HG02678 (cell line): ENCODE data around the gene OLIG3.

Source experiments
- ATAC-seq: cut with Tn5 transposase; IDR thresholded peaks from one replicate; pipeline ENCODE4 v1.9.1; 2021; ENCODE audit warnings: mild to moderate bottlenecking, moderate library complexity; ENCODE audit not compliant: unreplicated experiment

Gene OLIG3

GRCh38 chr6:137494281-137494987 lies at the start of gene OLIG3:
OLIG3 (minus strand) TSS chr6:137494394; CDS start chr6:137494170, 224 bp downstream.
- ATAC-seq = no peak

DNA sequence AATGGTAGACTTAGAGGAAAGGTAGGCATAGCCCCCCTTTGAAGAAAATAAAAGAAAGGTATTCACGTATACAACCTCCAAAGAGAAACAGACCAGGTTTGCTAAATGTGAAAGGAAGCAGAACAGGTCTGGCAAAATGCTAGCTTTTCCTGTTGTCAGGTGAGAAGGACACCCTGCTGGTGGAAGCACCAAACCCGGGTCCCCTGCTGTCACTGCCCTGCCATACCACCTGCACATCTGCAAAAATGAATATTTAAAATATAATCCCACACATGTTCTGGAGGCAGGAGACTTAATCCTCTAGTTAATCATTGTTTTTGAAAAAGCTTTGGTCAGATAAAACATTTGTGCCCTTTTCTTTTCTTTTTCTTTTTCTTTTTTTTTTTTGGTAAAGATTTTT lies 48.9 kb upstream of the OLIG3 start:
- ATAC-seq = no peak

DNA sequence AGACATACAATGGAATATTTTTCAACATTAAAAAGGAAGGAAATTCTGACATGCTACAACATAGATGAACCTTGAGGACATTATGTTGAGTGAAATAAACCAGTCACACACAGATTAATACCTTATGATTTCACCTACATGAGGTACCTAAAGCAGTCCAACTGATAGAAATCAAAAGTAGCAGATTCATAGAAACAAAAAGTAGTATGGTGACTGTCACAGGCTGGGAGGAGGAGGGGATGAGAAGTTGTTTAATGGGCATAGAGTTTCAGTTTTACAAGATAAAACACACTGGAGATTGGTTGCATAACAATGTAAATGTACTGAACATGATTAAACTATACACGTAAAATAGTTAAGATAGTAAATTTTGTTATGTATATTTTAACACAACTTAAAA lies 48.5 kb upstream of the OLIG3 start:
- ATAC-seq = no peak

DNA sequence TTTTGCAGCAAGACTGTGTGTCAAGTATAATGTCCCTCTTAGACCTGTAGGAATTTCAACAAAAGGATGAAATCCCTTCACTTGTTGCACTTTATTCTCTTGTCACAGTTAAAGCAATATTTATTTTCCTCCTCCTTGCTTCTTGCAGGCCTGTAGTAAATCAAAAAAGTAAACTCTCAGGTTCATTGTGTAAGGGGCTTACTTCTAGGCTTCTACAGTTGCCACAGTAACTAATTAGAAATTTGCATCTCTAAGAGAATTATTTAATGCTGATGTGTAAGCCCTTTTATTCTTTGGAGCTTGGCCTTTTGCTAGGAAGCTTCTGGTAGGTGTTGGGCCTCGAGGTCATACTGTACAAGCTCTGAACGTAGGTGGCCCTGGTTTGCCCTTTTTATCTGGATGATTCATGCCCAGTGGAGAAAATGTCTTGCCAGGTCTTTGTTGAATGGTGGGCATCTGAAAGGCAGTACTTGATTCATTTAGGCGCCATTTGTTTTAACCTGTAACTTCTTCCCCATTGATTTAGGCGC lies 47.4 kb upstream of the OLIG3 start:
- ATAC-seq = no peak

GRCh38 chr6:137536104-137536773 lies 42.0 kb upstream of the OLIG3 start:
- no peak for ATAC-seq

DNA sequence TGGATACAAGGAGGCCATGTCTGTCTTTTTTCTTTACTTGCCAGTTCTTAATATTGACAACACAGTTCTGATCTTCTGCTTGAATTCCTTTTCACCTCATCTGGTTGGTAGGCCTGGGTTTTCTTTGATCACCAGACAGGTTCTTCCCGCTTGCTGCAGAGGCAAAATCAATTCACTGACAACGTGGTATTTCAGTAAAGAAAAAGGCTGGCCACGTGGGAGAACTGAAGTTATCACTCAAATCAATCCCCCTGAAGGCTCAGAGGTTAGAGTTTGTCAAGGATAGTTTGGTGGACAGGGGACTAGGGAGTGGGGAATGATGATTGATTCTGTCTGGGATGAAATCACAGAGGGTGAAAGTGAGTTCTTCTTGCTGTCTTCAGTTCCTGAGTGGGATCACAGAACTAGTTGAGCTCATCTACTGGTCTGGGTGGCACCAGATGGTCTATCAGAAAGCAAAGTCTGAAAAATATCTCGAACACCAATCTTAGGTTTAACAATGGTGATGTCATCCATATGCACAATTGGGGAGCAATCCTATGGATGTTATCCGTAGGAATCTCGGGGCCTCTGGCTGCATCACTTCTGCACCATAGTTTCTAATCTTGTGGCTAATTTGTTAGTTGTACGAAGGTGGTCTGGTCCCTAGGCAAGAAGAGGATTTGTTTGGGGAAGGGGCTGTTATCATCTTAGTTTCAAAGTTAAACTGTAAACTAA lies 37.3 kb upstream of the OLIG3 start:
- no peak for ATAC-seq

GRCh38 chr6:137530404-137530803 lies 36.2 kb upstream of the OLIG3 start:
- ATAC-seq = no peak

DNA sequence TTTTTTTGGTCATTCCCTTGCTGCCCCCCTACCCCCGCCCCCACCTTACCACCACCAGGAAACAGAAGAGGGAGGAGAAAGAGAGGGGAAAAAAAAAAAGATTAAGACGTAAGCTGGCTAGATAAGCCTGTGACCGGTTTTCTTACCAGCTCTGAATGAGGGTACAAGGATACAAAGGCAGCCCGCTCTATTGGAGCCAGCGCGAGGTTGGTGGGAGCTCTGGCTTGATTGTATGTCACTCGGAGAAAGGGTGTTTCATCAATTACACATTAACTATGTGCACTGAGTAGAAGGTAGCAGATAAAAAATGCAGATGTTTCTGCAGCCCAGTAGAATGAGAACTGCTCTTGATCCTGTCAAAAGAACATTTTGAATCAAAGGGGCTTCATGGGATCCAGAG lies 28.6 kb upstream of the OLIG3 start:
- ATAC-seq = no peak

DNA sequence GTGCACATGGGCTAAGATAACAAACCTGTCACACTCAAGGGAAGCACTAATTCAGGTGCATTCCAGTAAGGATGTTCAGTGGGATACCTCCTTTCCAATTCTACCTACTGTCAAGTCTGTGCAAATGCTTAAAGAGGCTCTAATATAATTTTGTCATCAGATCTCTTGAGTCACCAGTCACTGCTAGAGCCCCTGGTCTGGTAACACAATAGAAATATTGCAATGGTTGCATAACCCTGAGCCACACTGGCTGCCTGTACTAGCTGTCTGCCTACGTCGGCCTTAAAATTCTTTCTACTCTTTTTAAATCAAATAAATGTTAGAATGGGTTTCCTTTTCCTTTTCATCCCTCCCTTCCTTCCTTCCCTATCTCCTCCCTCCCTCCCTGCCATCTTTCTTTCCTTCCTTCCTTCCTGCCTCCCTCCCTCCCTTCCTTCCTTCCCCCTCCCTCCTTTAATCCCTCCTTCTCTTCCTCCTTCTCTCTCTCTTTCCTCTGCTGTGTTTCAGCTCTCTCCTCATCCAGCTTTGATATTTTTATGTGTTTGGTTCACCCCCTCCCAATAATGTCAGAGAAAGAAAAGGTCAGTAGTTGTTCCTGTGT lies 28.1 kb upstream of the OLIG3 start:
- no peak for ATAC-seq

DNA sequence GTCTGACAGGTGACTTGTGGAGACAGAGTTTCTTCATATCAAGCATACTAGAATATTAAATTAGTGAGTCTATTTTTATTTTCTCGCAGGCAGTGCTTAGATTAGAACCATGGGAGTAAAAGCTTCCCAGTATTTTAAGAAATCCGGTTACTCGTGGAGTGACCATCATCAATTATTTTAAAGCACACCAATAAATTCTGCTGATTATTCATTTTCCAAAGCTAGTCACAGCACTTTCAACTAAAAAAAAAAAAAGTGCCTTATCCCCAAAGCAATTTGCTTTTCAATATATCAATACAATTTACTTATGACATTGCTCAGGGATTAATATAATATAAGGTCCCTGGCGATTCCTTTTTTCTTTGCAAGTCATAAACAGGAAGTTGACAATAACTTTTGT lies 26.3 kb upstream of the OLIG3 start:
- ATAC-seq = no peak

GRCh38 chr6:137519629-137520176 lies 25.5 kb upstream of the OLIG3 start:
- no peak for ATAC-seq

DNA sequence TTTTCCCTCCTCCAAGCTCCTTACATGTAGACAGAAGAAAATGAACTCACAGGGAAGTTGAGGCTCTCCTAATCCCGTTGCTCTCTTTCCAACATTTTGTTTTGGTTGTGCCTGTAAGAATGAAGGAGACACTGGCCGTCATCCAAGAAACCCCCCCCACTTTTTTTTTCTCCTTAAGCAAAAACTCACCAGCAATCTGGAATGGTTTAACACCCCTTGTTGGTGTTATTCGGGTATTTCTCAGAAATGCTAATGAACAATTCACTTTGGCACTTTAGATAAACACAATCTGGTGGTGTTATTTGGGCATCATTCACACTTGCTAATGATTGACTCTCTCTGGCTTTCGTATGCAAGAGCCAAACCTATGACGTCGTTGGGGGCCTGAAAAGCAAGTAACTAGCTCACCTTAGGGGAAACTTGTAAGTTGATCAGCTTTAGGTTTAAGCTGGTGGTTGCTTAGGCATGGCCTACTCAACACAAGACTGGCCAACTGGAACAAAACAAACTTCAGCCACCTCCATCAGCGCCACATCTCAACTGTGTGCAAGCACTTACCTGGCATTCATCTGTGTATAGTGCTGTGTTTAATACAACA lies 24.3 kb upstream of the OLIG3 start:
- ATAC-seq = no peak

- no peak for ATAC-seq
Observed at GRCh38 chr6:137514418-137514817, 20.2 kb upstream of the OLIG3 start.

DNA sequence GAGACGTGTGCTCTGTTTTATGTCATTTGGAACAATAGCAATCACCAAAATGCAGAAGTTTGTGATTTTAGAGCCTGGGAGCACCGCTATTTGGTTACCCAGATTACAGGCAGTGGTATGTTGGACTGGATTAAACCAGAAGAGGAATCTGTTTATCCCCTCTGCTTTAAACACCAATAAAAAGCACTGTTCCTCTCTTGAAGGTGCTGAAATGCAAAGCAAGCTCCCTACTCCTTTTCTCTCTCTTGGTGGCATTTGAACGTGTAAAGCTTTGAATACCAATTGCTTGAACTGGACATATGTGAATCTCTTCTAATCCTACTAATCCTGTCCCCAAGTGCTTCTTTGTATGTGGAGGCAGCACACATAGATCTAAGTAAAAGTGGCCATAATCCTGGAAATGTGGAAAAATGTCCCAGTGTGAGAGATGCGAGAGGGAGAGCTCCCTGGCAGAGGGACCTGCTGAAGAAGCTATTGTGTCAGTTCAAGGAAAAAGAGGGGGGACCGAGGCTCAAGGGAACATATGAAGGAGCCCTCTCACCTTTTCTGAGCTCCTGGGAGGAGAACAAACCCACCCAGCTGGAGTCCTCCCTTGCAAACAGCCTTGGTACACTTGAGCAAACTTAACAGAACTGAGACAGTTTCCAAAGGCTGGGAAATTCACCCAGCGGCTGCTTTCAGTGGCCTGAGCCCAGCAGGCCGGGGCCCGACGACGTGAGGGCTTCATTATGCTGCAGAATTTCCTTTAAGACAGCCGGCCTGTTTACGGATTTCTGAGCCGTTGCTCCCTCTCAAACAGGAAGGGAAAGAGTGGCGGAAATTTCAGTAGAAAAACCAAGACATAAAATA lies 18.8 kb upstream of the OLIG3 start:
- no peak for ATAC-seq

GRCh38 chr6:137510923-137511322 lies 16.7 kb upstream of the OLIG3 start:
- ATAC-seq = no peak

DNA sequence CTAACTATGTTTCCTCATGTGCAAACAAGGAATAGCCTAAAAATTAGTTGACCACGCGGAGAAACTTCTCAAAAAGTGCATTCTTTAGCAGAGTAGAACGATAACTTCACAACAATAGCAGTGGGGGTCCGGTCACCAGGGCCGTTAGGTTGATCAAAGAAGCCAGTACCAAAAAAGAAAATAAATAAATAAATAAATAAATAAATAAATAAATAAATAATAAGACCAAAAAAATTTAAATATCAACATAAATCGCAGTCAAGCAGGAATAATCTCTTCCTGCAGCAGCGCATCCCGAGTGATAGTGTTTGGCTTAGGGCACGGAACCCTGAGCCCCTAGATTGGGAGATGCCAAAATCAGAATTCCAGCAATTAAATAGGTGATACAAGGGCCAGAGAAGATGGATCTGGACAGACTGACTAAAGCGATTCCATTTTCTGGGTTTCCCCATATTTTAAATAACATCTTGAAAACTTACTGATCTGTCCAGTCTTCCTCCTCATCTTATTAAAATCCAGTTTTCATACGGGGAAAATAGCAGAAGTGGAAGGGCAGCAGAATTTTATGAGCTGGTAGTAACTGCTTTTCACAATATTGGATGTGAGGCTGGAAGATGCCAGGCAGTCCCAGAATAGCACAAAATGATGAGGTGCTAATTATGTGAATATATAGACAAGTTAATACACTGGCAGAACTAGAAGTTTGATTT lies 4.4 kb upstream of the OLIG3 start:
- ATAC-seq = no peak

- ATAC-seq = no peak
Observed at GRCh38 chr6:137497721-137498463, 3.7 kb upstream of the OLIG3 start.

DNA sequence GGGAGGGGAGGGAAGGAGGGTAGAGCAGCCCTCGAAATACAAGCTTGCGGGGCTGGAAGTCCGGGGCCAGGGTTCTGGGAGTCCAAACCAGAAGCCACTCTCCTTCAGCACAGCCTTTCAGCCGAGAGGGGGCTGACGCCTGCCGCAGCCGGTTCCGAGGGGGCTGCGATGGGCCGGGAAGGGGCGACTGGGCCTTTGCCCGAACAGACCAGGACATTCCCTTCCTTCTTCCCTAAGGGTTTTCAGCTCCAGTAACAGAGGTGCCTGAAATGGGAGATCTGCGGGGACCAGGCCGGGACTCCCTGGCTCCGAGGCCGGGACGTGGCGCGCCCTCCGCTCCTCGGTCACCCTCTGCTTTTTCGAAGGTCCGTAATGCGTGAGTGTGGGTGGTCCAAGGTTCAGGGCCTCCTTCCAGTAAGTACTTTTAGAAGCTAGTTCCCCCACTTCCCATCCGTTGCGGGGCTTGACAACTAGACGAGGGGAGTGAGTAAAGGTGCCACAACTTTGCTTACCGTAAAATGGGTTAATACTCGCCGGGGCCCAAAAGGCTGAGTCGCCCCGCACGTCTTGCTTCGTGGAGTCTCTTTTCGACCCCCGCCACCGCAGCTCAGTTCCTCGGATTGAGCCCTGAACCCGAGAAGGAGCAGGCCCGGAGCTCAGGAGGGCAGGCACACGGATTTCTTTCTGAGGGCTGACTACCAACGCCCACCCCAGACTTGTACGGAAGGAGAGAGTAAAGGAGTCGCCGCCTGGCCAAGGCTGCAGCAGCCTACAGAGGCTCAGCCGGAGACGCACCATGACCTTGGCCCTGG lies 2.9 kb upstream of the OLIG3 start:
- ATAC-seq = no peak
